HL-60 (cell line): ENCODE measurements around the gene CAPRIN2.

Experiments used
- DNase-seq, 2 experiments: peaks; one replicate each; pipeline ENCODE4 v3.0.0-alpha.2; 2010 to 2020; ENCODE audit warnings: low read depth in 1 of 2, low spot score in 1 of 2
- H3K27ac ChIP-seq: fragments of 250-450 bp; sonication (Bioruptor Pico); replicated peaks from 2 replicates; pipeline ENCODE4 v1.5.1; 2020; ENCODE audit warnings: mild to moderate bottlenecking, moderate library complexity
- H3K27me3 ChIP-seq: fragments of 250-450 bp; sonication (Bioruptor Pico); 2 replicates; pipeline ENCODE4 v1.5.1; 2021; ENCODE audit warnings: mild to moderate bottlenecking, moderate library complexity; ENCODE audit not compliant: insufficient read depth, poor library complexity, severe bottlenecking
- H3K4me3 ChIP-seq: replicated peaks from 2 replicates; pipeline ENCODE4 v1.5.1; 2011; ENCODE audit warnings: mild to moderate bottlenecking, control low read depth, low read length; ENCODE audit not compliant: insufficient read depth
- CTCF ChIP-seq: IDR thresholded peaks from one replicate; pipeline ENCODE4 v1.5.1; 2011; ENCODE audit warnings: low read length, control low read depth, inconsistent platforms; ENCODE audit not compliant: insufficient read depth
- GABPA ChIP-seq: IDR thresholded peaks from 2 replicates; pipeline ENCODE4 v1.6.1; 2012; ENCODE audit warnings: low read depth
- POLR2AphosphoS5 ChIP-seq: IDR thresholded peaks from 2 replicates; pipeline ENCODE4 v1.6.1; 2012; ENCODE audit warnings: low read depth
- SPI1 ChIP-seq: IDR thresholded peaks from 2 replicates; pipeline ENCODE4 v1.6.1; 2012; ENCODE audit warnings: low read depth, mild to moderate bottlenecking, borderline replicate concordance
- TF ChIP-seq, protein P1 (sequence below): IDR thresholded peaks from 2 replicates; pipeline ENCODE4 v1.6.1; 2012; ENCODE audit warnings: low read depth; ENCODE audit not compliant: insufficient replicate concordance

The CAPRIN2 gene

GRCh38 chr12:30687265-30687986 is 67.3 kb downstream of the CAPRIN2 start:
- Histone ChIP-seq H3K27ac (no peak overlapping the region), H3K4me3 (no peak overlapping the region), H3K27me3 (no peaks in the 10 kb centered on the region)
- no peak for TF ChIP-seq CTCF
- no peak for TF ChIP-seq SPI1
- TF ChIP-seq, protein P1, sequence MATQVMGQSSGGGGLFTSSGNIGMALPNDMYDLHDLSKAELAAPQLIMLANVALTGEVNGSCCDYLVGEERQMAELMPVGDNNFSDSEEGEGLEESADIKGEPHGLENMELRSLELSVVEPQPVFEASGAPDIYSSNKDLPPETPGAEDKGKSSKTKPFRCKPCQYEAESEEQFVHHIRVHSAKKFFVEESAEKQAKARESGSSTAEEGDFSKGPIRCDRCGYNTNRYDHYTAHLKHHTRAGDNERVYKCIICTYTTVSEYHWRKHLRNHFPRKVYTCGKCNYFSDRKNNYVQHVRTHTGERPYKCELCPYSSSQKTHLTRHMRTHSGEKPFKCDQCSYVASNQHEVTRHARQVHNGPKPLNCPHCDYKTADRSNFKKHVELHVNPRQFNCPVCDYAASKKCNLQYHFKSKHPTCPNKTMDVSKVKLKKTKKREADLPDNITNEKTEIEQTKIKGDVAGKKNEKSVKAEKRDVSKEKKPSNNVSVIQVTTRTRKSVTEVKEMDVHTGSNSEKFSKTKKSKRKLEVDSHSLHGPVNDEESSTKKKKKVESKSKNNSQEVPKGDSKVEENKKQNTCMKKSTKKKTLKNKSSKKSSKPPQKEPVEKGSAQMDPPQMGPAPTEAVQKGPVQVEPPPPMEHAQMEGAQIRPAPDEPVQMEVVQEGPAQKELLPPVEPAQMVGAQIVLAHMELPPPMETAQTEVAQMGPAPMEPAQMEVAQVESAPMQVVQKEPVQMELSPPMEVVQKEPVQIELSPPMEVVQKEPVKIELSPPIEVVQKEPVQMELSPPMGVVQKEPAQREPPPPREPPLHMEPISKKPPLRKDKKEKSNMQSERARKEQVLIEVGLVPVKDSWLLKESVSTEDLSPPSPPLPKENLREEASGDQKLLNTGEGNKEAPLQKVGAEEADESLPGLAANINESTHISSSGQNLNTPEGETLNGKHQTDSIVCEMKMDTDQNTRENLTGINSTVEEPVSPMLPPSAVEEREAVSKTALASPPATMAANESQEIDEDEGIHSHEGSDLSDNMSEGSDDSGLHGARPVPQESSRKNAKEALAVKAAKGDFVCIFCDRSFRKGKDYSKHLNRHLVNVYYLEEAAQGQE = no peak
- DNase-seq = no peak

DNA sequence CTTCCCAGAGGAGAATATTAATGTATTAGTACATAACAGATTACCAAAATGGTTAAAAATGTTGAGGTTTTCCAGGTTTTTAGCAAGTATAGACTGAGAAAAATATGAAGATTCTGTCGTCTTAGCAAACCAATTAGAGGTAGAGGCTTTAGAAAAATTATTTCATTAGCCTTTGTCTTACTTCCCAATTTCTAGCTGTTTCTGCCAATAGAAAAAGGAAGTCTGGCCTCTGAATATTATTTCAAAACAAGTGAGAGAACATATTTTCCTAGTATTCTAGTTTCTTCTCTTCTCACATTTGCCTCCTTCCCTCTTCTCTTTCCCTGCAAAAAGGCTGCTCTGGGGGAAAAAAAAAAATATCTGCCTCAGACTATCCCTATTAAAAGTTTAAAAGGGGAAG is 75.5 kb downstream of the CAPRIN2 start:
- no peaks in the 10 kb centered on the region for H3K27me3 ChIP-seq
- TF ChIP-seq SPI1 (peak; percentile 80), GABPA (no peak)
- H3K4me3 ChIP-seq = no peak overlapping the region
- no peak for DNase-seq
- no peak overlapping the region for H3K27ac ChIP-seq

- no peak overlapping the region for H3K27ac ChIP-seq
- no peak overlapping the region for H3K4me3 ChIP-seq
- no peaks in the 10 kb centered on the region for H3K27me3 ChIP-seq
- DNase-seq = no peak
- TF ChIP-seq POLR2AphosphoS5 (no peak), GABPA (no peak), CTCF (no peak)
Measured at GRCh38 chr12:30678221-30678620, 76.5 kb downstream of the CAPRIN2 start.

GRCh38 chr12:30661210-30661609 is 93.5 kb downstream of the CAPRIN2 start:
- Histone ChIP-seq H3K4me3 (no peak overlapping the region), H3K27ac (no peak overlapping the region), H3K27me3 (no peaks in the 10 kb centered on the region)
- TF ChIP-seq CTCF = no peak
- no peak for DNase-seq
